Activated T-cell treated with anti-CD3 and anti-CD28 coated beads for 48 hours (primary cell): Measurements from ENCODE around the gene RPL22.
A peak's percentile ranks its signal among the peaks of the same experiment; 100 is the strongest.

ENCODE experiments used
- DNase-seq: peaks from one replicate; pipeline ENCODE4 v3.0.0-alpha.2; 2020; ENCODE audit warnings: low read depth

The RPL22 gene

DNA sequence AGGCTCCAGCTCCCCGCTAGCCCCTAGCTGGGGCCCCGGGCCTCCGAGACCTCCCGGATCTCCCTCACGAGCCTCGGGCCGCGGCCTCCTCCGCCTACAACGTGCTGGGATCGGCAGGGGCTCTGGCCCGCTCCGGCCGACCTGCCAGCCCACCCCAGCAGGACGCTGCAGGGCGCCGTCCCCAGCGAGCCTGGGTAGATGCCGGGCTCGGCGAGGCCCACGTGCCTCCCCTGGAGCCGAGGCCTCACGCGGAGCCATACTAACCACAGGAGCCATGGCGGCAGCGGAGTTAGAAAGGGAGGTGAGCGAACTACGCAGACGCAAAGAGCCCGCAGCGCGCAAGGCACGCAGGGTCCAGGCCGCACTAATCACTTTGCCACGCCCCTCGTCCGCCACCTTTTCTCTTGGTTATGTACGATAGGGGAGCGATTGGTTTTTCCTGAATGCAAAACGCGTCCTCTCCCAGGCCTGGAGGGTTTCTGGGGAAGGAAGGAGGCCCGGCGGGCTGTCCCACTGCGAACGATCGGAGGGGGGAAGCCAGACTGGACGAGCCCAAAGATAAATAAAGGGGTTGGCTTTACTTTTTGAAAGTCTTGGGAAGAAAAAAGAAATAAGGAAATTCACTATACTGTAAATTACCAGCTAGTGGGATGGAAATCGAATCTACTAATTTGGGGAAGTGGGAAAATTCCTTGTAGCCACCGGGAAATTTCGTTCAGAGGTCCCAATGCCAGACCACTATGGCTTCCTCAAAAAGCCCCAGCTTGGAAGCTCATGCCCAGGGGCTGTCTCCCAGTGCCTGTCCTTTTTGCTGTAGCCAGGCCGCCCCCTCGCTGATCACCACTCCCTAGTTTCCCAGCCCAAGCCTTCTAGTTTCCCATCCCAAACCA lies at the start of gene RPL22:
TSS of gene RPL22 (minus strand) at position 298 of the 890 bp plus-strand sequence. CDS start at position 276, 22 bp downstream.
- DNase-seq: peak; percentile 95

DNA sequence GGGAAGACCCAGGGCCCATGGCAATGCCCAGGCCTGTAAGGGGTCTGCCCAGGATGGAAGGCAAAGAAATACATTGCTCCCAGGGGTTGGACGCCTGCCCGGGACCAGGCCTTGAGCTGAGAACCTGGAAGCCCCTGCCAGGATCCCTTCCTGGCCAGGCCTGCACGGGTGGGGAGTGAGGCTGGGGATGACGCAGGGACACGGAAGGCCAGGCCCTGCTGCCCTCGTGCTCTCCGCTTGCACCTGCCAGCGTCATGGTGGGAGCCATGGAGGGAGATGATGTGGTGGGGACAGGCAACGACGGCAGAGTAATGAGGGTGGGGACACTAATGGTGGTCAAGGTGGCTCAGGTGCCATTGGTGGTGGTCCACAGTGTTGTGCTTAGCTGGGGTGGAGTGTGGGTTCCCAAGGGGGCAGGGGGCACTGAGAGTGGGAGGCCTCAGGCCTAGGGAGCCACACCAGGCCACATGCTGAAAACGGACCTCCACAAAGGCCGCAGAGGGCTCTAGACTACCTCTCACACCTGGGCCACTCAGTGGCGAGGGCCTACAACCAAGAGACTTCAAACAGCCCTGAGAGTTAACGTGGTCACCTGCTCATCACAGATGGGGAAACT lies 48.9 kb upstream of the RPL22 start:
- no peak for DNase-seq

DNA sequence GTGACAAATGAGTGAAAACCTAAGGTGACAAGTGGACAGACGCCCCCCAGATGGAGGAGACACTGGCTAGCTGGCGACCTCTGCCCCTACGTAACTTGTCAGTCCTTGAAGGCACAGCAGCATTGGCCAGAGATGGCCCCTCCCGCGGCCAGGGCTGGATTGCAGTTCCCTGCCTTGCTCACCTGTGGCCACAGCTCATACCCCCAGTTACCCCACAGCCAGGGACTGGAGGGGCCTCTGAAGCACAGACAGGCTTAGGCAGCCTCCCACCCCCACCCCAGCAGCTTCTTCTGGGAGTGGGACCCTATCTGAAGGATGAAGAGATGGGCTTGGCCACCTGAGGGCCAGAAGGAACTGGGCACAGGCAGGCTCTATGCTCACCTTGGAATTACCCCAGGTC lies 48.3 kb upstream of the RPL22 start:
- no peak for DNase-seq

DNA sequence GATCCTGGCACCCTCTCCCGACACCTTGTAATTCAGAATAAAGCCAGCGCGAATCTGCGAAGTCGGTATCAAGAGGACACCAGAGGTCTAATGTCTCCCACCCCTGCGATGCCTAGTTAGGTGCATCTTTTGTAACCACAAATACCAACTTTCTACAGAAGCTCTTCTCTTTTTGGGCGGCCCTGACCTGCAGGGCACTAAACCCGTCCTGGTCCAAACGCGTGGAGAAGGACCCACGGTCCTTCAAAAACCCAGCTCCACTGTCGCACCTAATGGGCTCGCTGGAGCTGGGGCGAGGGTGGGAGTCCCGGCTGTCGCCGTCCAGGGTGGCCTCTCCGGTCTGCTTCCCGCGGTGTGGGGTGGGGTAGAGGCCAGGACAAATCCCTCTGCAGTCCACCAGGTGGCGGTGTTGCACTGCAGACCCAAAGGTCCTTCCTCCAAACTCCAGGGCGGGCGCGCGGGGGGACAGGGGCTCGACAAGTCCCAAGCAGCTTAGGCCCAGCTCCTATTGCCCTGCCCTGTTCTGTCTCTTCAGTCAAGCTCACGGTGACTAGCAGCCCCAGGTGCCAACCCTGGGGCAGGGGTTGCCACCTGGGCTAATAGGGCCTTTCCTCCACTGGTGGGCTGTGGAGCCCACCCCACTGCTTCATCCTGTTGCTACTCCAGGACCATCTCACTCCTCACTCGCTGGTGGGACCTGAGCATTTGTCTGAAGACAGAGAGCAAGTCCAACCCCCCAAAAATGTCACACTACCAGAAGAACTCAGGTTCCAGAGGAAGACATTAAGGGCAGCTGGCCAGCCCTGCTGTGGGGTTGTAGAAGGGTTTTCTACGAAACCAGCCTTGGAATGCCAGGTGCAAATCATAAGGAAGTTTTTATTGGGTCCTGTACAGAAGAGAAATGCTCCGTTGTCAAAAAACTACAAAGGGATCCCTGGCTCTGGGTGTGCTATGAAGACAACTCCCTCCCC lies 47.4 kb upstream of the RPL22 start:
- peak; percentile 80 for DNase-seq

DNA sequence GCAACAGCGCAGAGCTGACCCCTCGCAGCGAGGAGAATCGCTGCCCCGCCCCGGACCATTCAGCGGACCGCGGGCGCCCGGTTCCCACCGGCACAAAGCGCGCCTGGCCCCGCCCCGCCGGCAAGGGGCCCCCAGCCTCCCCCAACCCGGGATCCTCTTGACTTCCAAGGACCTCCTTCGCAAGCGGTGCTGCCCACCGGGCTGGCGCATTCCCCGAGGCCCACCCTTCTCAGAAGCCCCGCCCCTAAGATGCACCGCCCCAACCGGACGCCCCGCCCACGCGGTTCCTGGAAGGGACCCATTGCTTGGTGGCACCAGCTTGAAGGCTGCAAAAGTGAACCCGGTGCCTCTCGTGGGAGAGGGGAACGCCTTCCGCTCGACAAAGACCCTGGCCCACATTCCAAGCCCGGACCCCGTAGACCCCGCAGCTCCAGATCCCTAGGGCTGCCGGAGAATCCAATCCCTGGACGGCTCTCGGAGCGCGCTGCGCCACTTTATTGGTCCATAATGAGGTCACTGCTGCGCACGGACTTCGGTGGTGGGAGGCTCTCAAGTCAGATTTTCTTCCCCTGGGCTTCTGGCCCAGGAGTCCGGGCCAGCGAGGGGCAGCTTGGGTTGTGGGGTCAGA lies 46.6 kb upstream of the RPL22 start:
- peak; percentile 55 for DNase-seq

DNA sequence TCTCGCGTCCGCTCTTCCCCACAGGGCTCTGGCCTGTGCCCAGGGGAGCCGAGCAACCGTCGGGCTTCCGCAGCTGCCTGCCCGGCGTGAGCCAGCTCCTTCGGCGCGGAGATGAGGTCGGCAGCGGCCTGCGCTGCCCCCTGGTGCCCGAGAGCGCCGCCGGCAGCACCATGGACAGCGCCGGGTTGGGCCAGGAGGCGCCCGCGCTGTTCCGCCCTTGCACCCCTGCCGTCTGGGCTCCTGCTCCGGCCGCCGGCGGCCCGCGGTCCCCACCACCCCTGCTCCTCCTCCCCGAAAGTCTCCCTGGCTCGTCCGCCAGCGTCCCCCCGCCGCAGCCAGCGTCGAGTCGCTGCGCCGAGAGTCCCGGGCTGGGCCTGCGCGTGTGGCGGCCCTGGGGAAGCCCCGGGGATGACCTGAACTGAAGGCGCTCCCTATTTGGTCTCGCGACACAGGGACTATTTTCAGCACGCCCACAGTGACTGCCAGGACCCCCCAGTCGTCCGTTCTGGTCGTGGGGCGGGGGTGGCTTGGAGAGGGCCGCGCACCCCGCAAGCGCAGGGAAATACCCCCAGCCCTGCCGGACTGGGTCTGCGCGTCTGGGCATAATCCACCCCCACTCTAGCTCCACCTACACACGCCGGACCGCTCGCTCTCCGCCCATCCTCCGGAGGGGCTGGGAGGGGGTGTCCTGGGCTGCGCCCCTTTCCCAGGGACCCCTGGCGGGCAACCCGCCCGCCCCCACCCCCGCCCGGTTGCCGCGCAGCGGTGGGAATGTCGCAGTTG lies 45.9 kb upstream of the RPL22 start:
- peak; percentile 80 for DNase-seq

DNA sequence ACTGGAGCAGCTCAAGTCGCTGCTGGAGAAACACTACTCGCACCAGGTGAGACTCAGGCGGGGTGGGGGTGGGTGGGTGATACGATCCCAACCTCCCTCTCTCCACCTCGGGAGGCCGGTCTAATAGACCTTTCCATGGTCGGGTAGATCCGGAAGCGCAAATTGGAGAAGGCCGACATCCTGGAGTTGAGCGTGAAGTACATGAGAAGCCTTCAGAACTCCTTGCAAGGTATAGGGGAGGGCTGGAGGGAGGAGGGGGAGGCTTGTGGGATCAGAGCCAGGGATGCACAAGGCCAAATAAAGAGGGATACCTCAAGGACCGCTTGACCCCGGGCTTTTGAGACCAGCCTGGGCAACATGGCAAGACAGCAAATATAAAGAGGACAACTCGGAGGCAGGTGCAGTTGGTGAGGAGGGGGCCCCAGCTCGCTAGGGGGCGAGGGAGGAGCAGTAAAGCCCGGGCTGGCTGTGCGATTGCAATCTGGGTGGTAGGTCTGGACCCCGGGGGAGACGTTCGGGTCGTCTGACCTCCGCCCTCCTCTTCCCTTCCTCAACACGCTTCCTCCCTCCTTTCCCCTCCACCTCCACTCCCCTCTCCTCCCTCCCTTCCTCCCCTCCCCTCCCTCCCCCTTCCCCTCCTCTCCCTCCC lies 45.1 kb upstream of the RPL22 start:
- DNase-seq: no peak

DNA sequence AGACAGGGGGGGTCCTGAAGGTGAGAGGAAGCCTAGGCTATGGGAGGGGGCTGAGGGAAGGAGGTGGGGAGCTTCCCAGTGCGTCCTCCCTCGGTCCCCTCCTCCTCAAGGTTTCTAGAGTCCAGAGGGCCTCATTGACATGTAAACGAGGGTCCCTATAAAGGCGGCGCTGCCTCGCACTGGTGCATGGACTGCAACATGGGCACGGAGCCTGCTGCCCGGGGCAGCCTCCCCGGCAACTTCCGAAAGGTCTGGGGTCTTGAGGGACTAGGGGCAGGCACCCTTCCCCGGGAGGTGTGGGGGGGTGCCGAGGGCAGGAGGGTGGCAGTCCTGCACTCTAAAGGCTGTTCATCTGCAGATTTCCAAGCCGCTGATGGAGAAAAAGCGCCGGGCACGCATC lies 44.6 kb upstream of the RPL22 start, which contains the start of gene HES3:
TSS of gene HES3 (plus strand) at position 187 of the 400 bp plus-strand sequence. CDS start at position 374, 187 bp downstream.
- DNase-seq: no peak

DNA sequence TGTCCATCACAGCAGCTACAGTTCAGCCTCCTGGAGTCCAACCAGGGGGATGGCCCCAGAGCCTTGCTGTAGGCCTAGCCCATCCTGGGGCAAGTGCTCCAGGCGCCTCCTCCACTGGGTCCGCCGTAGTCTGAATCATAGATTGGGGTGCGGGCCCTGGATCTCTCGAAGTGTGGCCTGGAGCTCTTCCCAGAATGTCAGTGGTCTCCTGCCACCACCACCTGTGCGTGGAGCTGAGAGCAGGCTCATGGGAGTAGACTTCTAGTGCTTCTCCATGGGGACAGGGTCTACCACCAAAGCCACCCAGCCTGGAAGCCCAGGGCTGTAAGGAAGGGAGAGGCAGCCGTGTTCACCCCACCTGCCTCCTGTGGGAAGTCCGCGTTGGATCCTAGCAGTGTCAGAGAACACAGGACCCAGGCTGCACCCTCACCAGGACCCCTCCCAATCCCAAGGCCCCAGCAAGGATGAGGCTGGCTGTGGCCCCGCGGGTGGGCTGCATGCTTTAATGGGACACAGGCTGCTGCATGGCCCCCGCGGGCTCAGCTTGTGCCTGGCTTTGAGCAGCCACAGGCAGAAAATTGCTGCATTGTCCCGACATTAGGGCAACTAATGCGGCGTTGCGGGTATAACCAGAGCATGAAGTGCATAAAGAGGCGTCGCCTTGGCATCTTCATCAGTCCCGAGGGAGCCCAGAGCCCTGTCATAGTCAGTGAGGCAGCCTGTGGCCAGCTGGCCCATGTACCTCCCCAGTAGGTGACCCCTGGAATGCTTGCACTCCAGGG lies 43.8 kb upstream of the RPL22 start:
- DNase-seq: no peak

DNA sequence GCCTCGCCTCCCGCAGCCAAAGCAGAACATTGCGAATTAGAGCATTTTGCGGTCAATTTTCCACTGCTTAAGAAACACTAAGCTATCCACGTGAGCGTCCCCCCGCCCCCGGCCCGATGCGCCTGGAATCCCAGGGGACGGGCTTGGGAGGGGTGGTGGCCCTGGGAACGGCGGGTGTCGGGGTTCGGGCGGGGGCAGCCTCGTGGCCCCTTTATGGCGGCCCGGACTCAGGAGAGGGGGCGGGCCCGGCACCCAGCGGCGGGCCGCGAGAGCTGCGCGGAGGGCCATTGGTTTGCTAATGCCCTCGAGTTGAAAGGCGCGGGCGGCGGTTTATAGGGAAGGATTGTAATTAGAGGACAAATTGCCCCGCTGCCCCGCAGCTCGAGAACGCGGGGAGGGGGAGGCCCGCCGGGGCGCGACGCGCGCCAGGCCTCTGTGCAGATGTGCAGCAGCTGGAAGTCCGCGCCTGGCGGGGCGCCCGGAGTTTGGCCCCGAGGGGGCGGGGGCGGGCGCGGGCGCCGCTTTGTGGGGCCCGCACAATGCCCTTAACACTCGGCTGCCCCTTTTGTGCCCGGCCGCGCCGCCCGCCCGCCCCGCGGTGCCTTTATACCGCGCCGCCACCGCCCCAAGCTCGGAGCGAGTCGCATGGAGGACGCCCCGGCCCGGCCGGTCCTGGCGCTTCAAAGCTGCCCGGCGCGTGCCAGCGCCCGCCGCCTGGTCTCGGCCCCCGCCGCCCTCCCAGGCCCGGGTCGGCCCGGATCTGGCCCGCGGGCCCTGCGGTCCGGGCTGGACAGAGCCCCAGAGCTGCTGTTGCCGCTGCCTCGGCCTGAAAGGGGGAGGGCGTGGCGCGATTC lies 42.7 kb upstream of the RPL22 start:
- no peak for DNase-seq

DNA sequence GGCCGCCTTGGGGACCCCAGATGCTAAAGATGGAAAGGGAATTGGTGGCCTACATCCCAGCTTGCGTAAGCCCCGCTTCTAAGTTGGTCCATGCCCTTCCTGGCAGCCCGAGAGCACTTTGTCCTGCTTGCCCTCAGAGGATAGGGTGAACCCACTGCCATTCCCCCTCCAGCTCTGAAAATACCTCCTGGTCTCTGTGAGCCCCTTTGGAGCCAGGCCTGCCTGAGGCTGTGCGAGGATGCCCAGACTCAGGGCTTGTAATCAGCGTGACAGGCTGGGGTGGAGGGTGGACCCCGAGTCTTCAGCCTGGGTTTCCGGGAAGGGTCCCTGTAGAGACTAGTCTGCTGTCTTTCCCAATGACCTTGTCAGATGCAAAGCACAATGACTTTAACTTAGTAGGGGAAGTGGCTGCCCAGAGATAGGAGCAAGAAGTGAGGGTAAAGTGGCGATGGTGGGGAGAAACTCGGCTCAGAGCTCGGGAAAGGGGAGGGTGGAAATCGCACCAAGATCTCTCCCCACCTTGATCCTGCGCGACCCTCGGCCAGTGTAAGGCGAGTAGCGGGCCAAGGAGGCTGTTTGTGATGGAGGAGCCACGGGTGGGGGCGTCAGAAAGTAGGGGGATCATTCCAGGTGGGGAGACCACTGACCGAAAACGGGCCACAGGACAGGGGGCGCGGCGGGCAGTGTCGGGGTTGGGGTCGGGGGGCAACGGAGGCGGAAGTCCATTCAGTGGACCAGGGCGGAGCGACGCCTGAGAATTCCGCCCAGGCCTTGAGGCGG lies 41.9 kb upstream of the RPL22 start:
- DNase-seq: no peak

DNA sequence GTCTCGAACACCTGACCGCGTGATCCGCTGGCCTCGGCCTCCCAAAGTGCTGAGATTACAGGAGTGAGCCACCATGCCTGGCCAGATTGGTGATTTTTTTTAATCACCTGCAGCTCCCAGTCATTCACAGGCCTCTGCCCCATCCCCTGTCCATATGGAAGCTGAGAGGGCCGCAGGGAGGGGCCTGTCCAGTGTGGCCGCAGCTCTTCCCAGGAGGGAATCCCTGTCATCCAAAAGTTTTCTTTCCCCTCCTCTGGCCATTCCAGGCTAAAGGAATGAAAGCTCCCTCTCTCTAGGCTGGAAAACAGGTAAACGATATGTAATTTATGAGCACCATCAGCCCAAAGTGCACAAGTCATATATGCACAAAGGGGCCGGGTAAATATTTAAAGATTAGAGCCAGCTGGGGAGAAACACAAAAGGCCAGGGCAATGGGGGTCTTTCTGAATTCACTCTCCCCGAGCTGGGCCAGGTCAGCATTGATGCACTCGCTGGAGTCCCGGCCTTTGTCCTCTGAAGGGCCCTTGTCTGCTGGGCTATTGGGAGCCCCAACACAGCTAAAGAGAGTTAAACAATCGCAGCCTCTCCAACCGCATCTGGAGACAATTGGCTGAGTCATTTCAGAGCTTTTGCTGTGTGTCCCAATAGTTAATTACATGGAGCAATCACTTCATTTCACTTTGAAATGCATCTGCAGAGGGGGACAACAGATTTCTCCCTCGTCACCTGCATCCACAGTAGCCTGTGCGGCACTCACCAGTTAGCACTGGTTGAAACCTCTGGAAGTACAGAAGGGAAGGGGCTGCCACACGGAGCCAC lies 40.8 kb upstream of the RPL22 start:
- DNase-seq: no peak

DNA sequence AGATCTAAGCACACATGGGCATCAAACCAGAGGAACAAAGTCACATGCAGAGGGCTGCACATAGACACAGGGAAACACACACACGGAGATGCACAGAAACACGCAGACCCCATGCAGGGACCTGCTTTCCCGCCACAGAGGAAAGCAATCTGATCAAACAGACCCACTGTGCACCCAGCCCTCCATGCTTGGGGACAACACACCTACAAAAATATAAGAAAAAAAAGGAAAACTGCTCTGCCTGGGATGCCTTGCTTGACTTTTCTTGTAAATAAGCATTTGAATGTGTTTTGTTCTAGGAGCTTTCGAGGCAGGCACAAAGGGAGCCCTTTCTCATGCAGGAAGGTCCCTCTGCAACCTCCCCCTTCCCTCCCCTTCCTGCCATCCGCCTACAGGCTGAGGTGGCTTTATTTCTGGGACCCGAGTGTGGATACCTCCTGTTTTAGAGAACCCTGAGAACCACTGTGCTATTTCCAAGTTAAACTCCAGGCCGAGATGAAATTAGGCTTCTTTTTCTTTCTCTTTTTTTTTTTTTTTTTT lies 39.9 kb upstream of the RPL22 start:
- DNase-seq: no peak

DNA sequence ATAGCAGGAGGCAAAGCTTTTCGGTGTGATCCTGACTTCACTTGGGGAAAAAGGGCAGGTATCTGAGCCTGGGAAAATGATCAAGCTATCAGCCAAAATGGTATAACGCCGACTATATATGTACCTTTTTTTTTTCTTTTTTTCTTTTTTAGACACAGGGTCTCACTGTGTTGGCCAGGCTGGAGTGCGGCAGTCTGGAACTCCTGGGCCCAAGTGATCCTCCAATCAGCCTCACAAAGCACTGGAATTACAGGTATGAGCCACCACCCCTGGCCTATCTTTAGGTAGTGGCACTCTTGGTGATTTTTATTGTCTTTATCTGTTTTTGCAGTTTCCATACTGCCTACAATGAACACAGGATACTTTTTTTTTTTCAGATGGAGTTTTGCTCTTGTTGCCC lies 37.7 kb upstream of the RPL22 start:
- DNase-seq: no peak

DNA sequence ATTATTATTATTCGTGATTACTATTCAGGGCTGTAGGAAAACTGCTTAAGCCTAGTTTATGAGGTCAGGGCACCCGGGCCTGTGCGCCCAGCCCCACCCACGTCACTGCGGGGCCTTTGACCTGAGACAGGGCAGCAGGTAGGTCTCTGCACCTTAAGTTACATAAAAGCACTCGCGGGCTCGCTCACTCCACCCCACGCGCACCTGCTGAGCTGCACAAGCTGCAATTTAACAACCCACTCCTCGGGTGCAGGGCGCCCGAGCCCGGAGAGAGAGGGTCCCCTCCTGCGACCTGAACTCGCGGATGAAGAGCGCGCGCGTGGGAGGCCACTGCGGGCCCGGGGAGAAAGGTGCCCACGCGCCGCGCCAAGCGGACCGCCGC lies 35.9 kb upstream of the RPL22 start:
- DNase-seq: no peak

DNA sequence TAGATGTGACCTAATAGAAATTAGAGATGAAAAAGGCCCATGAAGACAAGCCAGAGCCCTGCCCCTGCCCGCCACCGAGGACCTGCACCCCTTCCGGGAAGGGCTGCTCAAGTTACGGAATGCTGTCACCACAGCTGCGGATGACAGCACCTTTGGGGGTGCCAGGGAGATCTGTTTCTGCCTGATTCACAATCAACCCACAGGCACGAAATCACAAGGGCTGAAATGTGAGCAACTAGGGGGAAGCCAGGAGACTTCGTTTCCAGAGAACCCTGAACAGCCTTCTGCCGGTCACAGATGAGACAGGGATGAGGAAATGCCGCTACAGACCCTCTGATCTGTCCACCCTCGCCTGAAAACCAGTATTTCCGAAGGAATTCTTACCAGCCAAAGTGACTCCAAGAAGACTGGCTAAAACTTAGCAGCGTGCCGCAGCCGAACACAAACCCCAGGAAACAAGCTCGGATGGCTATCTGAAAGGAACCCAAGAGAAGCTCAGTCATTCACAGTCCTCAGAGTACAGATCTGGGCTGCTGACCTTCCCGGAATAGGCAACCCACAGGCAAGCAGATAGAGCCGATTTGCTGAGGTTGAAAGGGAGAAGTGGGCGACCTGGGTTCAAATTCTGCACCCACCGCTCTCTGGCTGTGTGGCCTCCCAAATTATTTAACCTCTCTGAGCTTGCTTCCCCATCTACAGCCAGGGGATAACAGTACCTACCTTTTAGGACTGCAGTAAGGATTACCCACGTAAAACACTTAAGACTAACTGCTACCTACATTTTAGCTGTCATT lies 35.3 kb upstream of the RPL22 start:
- no peak for DNase-seq
